Left cardiac atrium (tissue), 4 donors: ENCODE measurements around the gene WWC1. TPM values are rescaled to one million over a fixed set of nuclear protein-coding genes. Genes with fewer than 3 reads are reported as not detected.
A peak's percentile ranks its signal among the peaks of the same experiment; 100 is the strongest.

Experiments
- ATAC-seq, 2 donors: fragments of 200-7000 bp; cut with Tn5 transposase; one replicate each; pipeline ENCODE4 v1.9.1; 2020; ENCODE audit warnings: mild to moderate bottlenecking in 2 of 2, moderate library complexity in 2 of 2
- DNase-seq: peaks from one replicate; pipeline ENCODE4 v3.0.0-alpha.2; 2020
- intact Hi-C, 2 donors: fragments of 100-400 bp; cut with DNase I; formaldehyde crosslinking; loops; one replicate each; pipeline versions ENCODE4 v1.14.1 to v1.15.1; 2022 to 2023
- long read RNA-seq: library from polyadenylated mRNA; unstranded; transcript quantifications from one replicate; pipeline ENCODE4 v2.0.0, GENCODE V29; 2021
- total RNA-seq, 2 donors: library from RNA; stranded (reverse); fragmentation: NEBNext Ultra II Directional; extraction: Animal tissue kit (Norgen Biotek cat#: 25700); gene quantifications; one replicate each; pipeline ENCODE4 v1.2.1, GENCODE V29; 2021
- donor health status: DM: no; HTN: yes; CAD: no.
- donor health status: DM: no; HTN: yes; CAD: no; lungs with severe emphysema.
- donor health status: DM: yes; HTN: yes; CAD: no.
- donor health status: Dilated cardiomyopathy.

WWC1 gene
- 1 to 10 TPM; 3.4 to 6.2 TPM for total RNA-seq
- long read RNA-seq: 0 reads

DNA sequence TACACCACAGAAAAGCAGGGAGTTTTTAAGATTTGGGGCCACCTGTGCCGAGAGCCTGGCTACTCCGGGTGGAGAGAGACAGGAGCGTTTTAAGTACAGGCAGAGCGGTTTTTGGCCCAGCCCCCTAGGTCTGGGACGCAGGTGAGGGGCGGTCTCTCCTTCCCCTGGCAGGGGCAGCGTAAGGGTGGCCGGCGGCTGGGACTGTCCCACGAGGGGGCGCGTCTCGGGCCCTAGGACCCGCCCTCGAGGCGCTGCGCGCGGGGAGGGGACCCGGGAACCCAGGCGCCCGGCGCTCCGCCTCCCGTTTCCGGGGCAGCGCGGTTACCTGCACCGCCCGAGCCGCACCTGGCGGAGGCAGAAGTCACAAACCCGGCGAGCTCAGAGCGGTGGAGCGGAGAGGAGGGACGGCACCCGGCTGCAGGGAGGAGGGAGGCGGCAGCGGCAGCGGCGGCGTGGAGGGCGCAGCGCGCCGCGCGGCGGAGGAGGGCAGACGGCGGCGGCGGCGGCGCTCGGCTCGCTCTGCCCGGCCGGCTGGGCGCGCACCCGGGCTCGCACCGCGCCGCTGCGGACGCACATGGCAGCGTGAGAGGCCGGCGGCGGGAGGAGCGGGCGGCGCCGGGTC is at the start of gene WWC1:
Gene WWC1, plus strand, starts transcription at position 304 of the 622 bp plus-strand sequence. CDS start 508 bp downstream, outside the sequence.
- intact Hi-C loops: no loop called here

GRCh38 chr5:168244838-168245559 is 46.4 kb upstream of the WWC1 start:
- no peak for ATAC-seq
- no peak for DNase-seq

More for the DNA sequence above, at the start of gene WWC1:
- DNase-seq (peak; percentile 35), ATAC-seq (peak; percentile 65 to 79)

DNA sequence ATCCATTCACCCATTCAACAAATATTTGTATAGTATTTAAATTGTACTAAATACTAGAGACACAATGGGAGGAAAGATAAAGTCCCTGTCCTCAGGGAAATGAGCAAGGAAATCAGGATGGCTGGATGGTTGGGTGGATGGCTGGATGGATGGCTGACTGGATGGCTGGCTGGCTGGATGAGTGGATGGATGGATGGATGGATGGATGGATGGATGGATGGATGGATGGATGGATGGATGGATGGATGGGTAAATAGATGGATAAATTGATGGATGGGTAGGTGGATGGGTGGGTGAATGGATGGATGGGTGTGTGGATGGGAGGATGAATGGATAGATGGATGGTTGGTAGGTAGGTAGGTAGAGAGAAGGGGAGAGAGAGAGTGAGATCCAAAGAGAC is 41.5 kb upstream of the WWC1 start:
- intact Hi-C loops: no loop called here
- DNase-seq: no peak
- ATAC-seq: no peak

More at GRCh38 chr5:168244838-168245559, 46.4 kb upstream of the WWC1 start:
- intact Hi-C loops: no loop called here

DNA sequence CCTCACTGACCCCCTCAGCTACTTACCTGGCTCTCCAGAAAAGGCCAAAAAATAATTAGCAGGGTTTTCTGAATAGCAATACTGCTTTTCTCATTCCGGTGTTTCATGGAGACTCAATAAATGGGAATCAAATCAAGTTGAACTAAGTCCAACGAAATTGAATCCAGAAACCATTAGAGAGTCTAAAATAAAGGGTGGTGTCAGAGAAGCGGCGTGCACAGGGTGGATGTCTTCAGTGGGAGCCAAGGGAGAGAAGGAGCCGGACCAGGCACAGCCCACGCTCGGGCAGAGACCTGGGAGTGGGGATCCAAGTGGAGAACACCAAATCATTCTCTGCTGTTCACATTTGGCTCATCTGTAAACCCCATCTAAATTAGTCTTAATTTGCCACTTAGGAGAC is 40.2 kb upstream of the WWC1 start:
- peak in 1 of 2 donors; percentile 25 for ATAC-seq

GRCh38 chr5:168254013-168254693 is 37.3 kb upstream of the WWC1 start:
- DNase-seq: no peak
- ATAC-seq: no peak
- intact Hi-C loops: no loop called here

More for the DNA sequence above, 40.2 kb upstream of the WWC1 start:
- no peak for DNase-seq
- intact Hi-C loops: no loop called here

DNA sequence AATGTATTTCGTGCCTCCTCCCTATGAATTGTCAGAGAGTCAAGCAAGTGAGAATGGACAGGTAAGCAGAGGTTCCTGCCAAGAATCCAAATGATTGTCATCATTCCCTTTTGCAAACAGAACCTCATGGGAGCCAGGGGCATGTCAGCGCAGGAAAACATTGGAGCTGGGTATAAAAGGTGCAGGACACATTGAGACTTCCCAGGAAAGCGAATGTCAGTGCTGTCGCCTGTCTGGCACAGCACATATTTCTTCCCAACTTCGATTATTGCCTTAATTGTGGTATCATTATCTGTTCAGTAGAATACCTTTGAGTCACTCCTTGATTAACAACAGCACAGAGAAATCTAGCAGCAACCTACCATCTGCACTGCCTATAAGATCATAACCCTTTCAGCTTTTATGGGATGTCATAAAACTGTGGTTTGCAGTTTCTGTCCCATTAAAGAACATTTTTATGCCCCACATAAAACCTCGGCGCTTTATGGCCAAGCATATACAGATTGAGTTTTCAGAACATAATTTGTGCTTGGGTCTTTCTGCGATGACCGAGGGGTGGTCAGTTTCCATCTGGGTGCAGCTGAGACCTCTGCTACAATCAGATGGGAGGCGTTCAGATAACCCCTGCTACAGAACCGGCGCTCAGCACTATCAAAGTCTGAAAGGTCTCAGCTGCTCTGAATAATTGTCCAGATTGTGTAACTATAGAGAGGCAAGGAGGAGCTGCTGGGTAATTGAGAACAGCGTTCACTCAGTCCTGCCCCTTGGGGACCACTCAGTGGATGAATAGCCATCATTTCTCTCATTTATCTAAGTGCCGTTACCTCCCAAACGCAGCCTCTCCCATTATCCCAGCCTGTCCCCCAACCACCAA is 30.9 kb upstream of the WWC1 start:
- no peak for DNase-seq
- intact Hi-C loops: loop anchor here in 1 of 2 donors (10.0 kb wide), 1 partner anchor 224 kb away; the partner anchor contains the start of gene RARS1
- ATAC-seq: peak; percentile 59 to 67

DNA sequence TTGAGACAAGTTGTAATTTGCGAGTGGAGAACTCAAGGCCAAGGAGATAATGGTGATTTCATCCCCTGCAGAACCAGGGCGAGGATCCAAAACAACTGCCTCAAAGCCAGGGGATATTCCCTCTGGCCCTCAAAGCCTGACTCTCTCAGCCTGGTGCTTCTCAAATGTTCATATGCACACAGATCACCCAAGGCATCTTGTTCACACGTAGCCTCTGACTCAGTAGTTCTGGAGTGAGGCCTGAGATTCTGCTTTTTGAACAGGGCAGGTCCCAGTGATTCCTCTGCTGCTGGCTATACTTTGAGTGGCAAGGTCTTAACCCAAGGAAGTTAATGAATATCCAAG is 30.2 kb upstream of the WWC1 start:
- DNase-seq: no peak
- intact Hi-C loops: loop anchor here in 1 of 2 donors (10.0 kb wide), 1 partner anchor 224 kb away; the partner anchor contains the start of gene RARS1
- peak; percentile 25 to 65 for ATAC-seq

GRCh38 chr5:168262042-168262743 is 29.3 kb upstream of the WWC1 start:
- intact Hi-C loops: loop anchor here in 1 of 2 donors (10.0 kb wide), 1 partner anchor 223 kb away; the partner anchor contains the start of gene RARS1
- ATAC-seq: no peak
- DNase-seq: no peak

- no peak for DNase-seq
- intact Hi-C loops: loop anchor here in 1 of 2 donors (10.0 kb wide), 1 partner anchor 222 kb away; the partner anchor contains the start of gene RARS1
- no peak for ATAC-seq
Measured at GRCh38 chr5:168263121-168263520, 28.3 kb upstream of the WWC1 start.

DNA sequence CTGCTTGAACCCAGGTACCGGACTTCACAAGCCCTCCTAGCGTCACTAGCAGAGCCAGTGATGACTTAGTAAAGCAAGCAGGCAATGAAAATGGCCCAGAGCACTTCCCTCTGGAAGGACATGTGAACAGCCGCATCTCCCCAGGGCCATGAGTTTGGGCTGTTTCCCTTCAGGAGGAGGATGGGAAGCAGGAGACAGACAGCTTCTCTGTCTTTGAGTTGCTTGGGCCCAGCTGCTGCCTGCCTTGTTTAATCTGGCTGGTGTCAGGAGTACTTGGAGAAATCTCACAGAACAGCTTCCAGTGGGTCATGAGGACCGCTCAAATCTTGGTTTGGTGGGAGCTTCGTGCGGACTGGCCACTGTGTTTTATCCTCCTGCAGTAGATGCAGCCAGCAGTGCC is 25.4 kb upstream of the WWC1 start:
- intact Hi-C loops: loop anchor here in 1 of 2 donors (10.0 kb wide), 1 partner anchor 219 kb away; the partner anchor contains the start of gene RARS1
- DNase-seq (no peak), ATAC-seq (no peak)

DNA sequence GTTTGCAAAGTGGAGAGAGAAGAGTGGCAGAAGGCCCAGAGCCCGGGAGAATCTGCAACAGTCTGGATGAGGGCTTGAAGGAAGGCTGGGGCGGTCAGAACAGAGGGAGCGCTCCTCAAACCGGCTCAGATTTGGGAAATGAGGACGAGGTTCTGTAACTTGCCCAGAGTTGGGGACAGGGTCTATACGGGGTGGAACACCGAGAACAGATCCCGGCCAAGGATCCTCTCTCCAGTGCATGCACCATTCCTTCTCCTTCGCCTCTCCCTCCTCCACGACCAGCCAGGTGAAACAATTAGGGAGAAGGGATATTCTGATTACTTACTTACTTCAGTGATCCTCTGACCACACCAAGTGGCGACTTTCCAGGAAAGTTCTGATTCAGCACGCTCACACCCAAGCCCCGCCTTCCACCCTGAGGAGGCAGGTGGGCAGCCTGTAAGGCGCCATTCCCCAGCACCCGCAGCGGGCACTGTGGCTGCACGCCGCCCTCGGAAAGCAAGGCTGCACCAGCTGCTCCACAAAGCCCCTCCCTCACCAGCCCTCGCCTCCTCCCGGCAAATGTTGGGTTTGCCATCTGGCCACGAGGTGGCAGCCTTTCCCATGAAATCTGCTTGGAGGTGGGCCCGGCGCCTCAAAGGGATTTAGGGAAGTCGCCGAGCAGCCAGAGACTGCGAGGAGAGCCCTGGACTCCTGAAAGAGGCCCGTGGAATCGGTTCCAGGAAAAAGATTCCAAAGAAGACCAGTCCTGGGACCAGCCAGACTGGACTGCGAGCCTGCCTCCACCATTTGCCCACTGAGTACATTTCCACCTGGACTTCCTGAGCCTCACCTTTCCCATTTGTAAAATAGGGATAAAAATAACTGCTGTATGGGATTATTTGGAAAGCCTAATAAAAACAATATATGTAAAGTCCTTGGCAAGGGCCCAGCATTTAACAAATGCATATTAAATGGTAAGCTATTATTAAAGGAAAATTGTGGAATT is 22.2 kb upstream of the WWC1 start:
- DNase-seq (peak; percentile 90), ATAC-seq (peak; percentile 89 to 94)
- intact Hi-C loops: loop anchor here in 1 of 2 donors (10.0 kb wide), 1 partner anchor 216 kb away; the partner anchor contains the start of gene RARS1

DNA sequence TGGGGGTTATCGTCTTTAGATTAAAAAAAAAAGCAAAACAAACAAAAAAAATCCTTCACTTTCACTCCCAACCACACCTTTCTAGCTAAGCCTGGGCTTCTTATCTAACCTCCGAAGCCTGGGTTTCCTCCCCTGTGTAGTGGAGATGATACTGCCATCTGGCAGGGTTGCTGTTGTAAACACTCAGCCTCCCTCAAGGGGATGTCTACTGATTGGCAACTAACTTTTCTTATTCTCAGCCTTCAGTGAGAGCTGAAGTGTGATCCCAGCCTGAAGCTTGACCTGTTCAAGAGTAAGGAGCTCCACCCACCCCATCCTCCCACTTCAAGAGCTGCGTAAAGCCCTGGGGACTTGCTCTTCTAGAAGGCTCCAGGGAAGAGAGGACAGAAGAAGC is 21.5 kb upstream of the WWC1 start:
- ATAC-seq: peak in 1 of 2 donors; percentile 80
- intact Hi-C loops: loop anchor here (5.0 to 10.0 kb wide), 2 partner anchors 215 to 217 kb away; partner anchors contain the start of gene RARS1 (in 2 of the 2)
- DNase-seq: no peak

GRCh38 chr5:168270476-168270875 is 21.0 kb upstream of the WWC1 start:
- no peak for DNase-seq
- intact Hi-C loops: loop anchor here in 1 of 2 donors (5.0 kb wide), 1 partner anchor 217 kb away; the partner anchor contains the start of gene RARS1
- no peak for ATAC-seq

GRCh38 chr5:168273056-168273980 is 18.1 kb upstream of the WWC1 start:
- ATAC-seq (no peak), DNase-seq (no peak)
- intact Hi-C loops: loop anchor here in 1 of 2 donors (5.0 kb wide), 1 partner anchor 214 kb away; the partner anchor contains the start of gene RARS1

- DNase-seq (no peak), ATAC-seq (no peak)
- intact Hi-C loops: loop anchor here in 1 of 2 donors (5.0 kb wide), 1 partner anchor 213 kb away; the partner anchor contains the start of gene RARS1
Measured at GRCh38 chr5:168274406-168274805, 17.0 kb upstream of the WWC1 start.
